Cardiac muscle cell (in vitro differentiated cells and primary cell): ENCODE results near the gene SLIT3. TPM values are rescaled to one million over a fixed set of nuclear protein-coding genes. Genes with fewer than 3 reads are reported as not detected.
"Not testable (repeated sequence)": the region's sequence is repeated elsewhere in the genome, so short reads cannot be mapped to it uniquely, and the experiment has no call there.

Experiments used
- DNase-seq, 2 donors: peaks; one replicate each; pipeline versions ENCODE4 v3.0.0 to v3.0.0-alpha.2; 2010 to 2017; ENCODE audit warnings: low read depth in 1 of 2, low spot score in 1 of 2
- H3K27ac ChIP-seq: fragments of 200-600 bp; sonication (generic); 2 replicates; pipeline ENCODE4 v1.5.1; 2016
- H3K27me3 ChIP-seq: fragments of 200-600 bp; sonication (generic); 2 replicates; pipeline ENCODE4 v1.6.0; 2016; ENCODE audit warnings: control low read depth
- H3K36me3 ChIP-seq: fragments of 200-600 bp; sonication (generic); 2 replicates; pipeline ENCODE4 v1.5.1; 2016; ENCODE audit warnings: control low read depth
- H3K4me1 ChIP-seq: fragments of 200-600 bp; sonication (generic); 2 replicates; pipeline ENCODE4 v1.8.1; 2017; ENCODE audit warnings: low read depth, mild to moderate bottlenecking, mixed run types
- H3K4me3 ChIP-seq: fragments of 200-600 bp; sonication (generic); 2 replicates; pipeline ENCODE4 v1.5.1; 2016; ENCODE audit warnings: mild to moderate bottlenecking
- H3K9me3 ChIP-seq: fragments of 200-600 bp; sonication (generic); 2 replicates; pipeline ENCODE4 v1.5.1; 2017; ENCODE audit warnings: low read depth, mild to moderate bottlenecking, control low read depth
- polyA plus RNA-seq: library from polyadenylated mRNA; unstranded; fragments of >200 nt; fragmentation: Nextera tagmentation; extraction: Ambion mirVana; gene quantifications from 2 replicates; pipeline ENCODE4 v1.2.1, GENCODE V29; 2016
- total RNA-seq: library from RNA; depleted of rRNA; stranded (reverse); fragments of >200 nt; gene quantifications from 2 replicates; pipeline ENCODE4 v1.2.3, GENCODE V29; 2016
- TF ChIP-seq, protein P1 (sequence below): IDR thresholded peaks from 2 replicates; pipeline ENCODE4 v1.5.1; 2012; ENCODE audit warnings: low read depth, mild to moderate bottlenecking, low read length

The SLIT3 gene
- total and polyA plus RNA-seq, 2 experiments from 2014 or later = 50.7 to 111 TPM

DNA sequence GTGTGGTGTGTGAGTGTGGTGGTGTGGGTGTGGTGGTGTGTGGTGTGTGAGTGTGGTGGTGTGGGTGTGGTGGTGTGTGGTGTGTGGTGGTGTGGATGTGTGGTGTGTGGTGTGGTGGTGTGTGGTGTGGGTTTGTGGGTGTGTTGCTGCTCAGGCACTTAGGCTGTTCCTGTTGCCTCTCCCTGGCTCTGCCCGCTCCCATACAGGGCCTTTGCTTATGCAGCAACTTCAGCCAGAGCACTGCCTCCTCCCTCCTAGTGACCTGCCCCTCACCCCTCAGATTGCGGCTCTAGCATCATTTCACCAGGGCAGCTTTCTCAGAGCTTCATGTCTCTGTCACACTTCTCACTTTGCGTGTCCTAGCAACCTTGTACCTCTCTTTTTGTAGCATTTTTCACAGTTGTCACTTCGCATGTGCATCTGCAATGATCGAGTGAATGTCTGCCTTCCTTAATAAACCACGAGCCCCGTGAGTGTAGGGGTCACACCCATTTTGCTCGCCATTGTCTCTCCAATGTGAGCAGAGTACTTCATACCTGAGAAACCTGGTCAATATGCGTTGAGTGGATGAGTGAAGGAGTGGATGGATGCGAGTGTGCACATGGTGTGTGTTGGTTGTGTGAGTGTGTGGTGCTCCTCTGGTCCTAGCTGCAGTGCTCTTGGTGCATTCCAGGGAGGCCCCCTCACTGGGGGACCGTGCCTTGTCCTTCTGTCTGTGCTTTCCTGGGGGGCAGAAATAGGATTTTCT, 553.9 kb downstream of the SLIT3 start:
- TF ChIP-seq, protein P1, sequence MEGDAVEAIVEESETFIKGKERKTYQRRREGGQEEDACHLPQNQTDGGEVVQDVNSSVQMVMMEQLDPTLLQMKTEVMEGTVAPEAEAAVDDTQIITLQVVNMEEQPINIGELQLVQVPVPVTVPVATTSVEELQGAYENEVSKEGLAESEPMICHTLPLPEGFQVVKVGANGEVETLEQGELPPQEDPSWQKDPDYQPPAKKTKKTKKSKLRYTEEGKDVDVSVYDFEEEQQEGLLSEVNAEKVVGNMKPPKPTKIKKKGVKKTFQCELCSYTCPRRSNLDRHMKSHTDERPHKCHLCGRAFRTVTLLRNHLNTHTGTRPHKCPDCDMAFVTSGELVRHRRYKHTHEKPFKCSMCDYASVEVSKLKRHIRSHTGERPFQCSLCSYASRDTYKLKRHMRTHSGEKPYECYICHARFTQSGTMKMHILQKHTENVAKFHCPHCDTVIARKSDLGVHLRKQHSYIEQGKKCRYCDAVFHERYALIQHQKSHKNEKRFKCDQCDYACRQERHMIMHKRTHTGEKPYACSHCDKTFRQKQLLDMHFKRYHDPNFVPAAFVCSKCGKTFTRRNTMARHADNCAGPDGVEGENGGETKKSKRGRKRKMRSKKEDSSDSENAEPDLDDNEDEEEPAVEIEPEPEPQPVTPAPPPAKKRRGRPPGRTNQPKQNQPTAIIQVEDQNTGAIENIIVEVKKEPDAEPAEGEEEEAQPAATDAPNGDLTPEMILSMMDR = no peak
- no peaks in the 10 kb centered on the region for H3K4me1 ChIP-seq
- no peak for DNase-seq
- peaks cover 3% of the 10 kb centered on the region for H3K36me3 ChIP-seq
- H3K4me3 ChIP-seq = no peak overlapping the region
- no peak overlapping the region for H3K27ac ChIP-seq
- H3K27me3 ChIP-seq = no peaks in the 10 kb centered on the region
- H3K9me3 ChIP-seq = no peaks in the 10 kb centered on the region

DNA sequence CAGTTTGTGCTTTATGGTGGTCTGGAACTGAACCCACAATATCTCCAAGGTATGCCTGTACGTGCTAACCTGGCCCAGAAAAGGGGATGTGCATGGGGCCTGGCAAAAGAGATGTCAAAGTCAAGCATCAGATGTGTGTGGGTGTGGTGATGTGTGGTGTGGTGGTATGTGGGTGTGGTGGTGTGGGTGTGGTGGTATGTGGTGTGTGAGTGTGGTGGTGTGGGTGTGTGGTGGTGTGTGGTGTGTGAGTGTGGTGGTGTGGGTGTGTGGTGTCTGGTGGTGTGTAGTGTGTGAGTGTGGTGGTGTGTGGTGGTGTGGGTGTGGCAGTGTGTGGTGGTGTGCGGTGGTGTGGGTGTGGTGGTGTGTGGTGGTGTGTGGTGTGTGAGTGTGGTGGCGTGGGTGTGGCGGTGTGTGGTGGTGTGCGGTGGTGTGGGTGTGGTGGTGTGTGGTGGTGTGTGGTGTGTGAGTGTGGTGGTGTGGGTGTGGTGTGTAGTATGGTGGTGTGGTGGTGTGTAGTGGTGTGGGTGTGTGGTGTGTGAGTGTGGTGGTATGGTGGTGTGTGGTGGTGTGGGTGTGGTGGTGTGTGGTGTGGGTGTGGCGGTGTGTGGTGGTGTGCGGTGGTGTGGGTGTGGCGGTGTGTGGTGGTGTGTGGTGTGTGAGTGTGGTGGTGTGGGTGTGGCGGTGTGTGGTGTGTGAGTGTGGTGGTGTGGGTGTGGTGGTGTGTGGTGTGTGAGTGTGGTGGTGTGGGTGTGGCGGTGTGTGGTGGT, 554.6 kb downstream of the SLIT3 start:
- not testable (repeated sequence) for H3K36me3 ChIP-seq, H3K4me1 ChIP-seq, H3K27me3 ChIP-seq, DNase-seq, H3K4me3 ChIP-seq, H3K9me3 ChIP-seq, H3K27ac ChIP-seq

GRCh38 chr5:168743617-168744016, 557.3 kb downstream of the SLIT3 start:
- Histone ChIP-seq H3K4me3 (no peak overlapping the region), H3K36me3 (peaks cover 3% of the 10 kb centered on the region)
- TF ChIP-seq, protein P1 = no peak

GRCh38 chr5:168742311-168742710, 558.6 kb downstream of the SLIT3 start:
- not testable (repeated sequence) for H3K27me3 ChIP-seq, H3K4me3 ChIP-seq, H3K9me3 ChIP-seq, H3K4me1 ChIP-seq, DNase-seq, H3K27ac ChIP-seq, H3K36me3 ChIP-seq

More at GRCh38 chr5:168743617-168744016, 557.3 kb downstream of the SLIT3 start:
- no peak for DNase-seq
- H3K4me1 ChIP-seq = no peaks in the 10 kb centered on the region
- H3K27ac ChIP-seq = no peak overlapping the region
- no peaks in the 10 kb centered on the region for H3K27me3 ChIP-seq
- H3K9me3 ChIP-seq = no peaks in the 10 kb centered on the region

DNA sequence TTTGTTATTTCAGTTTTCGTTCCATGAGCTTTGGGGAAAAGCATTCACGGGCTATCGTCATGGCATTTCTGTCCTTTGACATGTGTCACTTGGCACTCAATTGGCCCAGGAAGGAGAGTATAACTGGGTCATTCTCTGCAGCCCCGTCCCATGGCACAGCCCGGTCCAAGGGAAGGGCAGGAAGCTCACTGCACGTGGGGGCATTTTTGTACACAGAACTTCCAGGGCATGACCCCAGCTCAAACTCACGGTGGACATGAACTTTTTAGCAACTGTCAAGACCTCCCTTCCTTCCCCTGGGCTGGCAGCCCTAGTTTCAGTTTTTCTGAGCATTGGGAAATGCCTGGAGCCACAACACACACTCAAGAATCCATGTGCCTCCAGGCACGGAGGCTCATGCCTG, 560.1 kb downstream of the SLIT3 start:
- H3K9me3 ChIP-seq = no peaks in the 10 kb centered on the region
- TF ChIP-seq, protein P1 = no peak
- H3K4me1 ChIP-seq = peaks cover 2% of the 10 kb centered on the region
- no peaks in the 10 kb centered on the region for H3K27me3 ChIP-seq
- H3K4me3 ChIP-seq = no peak overlapping the region
- no peak overlapping the region for H3K27ac ChIP-seq
- no peaks in the 10 kb centered on the region for H3K36me3 ChIP-seq
- DNase-seq = no peak

DNA sequence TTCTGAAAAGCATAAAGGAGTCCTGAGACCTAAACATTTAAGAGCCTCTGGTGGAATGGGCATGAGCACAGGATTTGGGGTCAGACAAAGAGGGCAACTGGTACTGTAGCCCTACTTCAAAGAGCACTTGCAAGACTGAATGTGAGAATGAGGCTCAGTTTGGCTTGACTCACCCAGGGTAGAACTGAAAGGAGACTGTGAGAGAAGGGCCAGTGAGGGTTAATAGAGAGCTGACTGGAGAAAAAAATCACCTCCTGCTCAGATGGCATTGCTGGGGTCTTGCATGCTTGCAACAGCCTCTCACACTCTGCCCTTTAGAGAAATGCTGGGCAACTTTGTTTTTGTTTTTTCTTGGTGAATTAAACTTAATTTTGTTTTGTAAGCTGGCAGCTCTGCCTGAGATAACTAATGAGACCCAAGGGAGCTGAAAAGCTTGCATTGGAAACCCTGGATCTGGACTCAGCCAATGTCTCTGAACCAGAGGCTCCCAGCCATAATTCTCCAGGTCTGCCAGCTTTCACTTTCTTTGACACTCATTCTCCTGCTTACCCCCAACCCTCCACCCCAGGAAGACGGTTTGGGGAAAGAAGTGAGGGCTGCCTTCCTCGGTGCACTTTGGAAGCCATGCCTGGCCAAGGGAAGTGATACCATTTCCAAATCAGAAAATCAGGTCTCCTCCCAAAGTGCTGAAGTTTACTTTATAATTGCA, 560.7 kb downstream of the SLIT3 start:
- Histone ChIP-seq H3K27ac (no peak overlapping the region), H3K4me1 (peaks cover 7% of the 10 kb centered on the region), H3K4me3 (no peak overlapping the region), H3K27me3 (no peaks in the 10 kb centered on the region), H3K36me3 (no peaks in the 10 kb centered on the region), H3K9me3 (no peaks in the 10 kb centered on the region)
- no peak for DNase-seq
- TF ChIP-seq, protein P1 = no peak
